Caco-2 (cell line): Measurements from ENCODE around the gene TBX4. TPM values are rescaled to one million over a fixed set of nuclear protein-coding genes. Genes with fewer than 3 reads are reported as not detected.

Source experiments
- BruUV-seq: library from RNA; stranded (reverse); fragments of 400-500 nt; replicated peaks from 2 replicates; lab custom pipeline; 2021; lab: Mats Ljungman, UMichigan
- CTCF ChIA-PET: fragments of 300-600 bp; sonication (Branson Sonifier 250); formaldehyde crosslinking; loops from one replicate; lab custom pipeline; 2022; ENCODE audit warnings: antibody characterized with exemption; lab: Charles Lee
- POLR2A ChIA-PET: fragments of 300-600 bp; sonication (Branson Sonifier 250); formaldehyde crosslinking; loops from one replicate; lab custom pipeline; 2022; ENCODE audit warnings: antibody characterized with exemption; lab: Charles Lee
- DNase-seq, 2 experiments: peaks; one replicate each; pipeline versions ENCODE4 v3.0.0 to v3.0.0-alpha.2; 2020 to 2022
- H3K27me3 ChIP-seq: replicated peaks from 2 replicates; pipeline ENCODE4 v1.6.0; 2011; ENCODE audit warnings: low read length; ENCODE audit not compliant: control insufficient read depth, insufficient read depth
- H3K36me3 ChIP-seq: 2 replicates; pipeline ENCODE4 v1.5.1; 2011; ENCODE audit warnings: low read length; ENCODE audit not compliant: control insufficient read depth, insufficient read depth
- H3K4me1 ChIP-seq: fragments of 250-450 bp; sonication (Bioruptor Pico); 2 replicates; pipeline ENCODE4 v1.5.1; 2020; ENCODE audit warnings: mild to moderate bottlenecking
- H3K4me3 ChIP-seq: 2 replicates; pipeline ENCODE4 v1.5.1; 2011; ENCODE audit warnings: low read depth, mild to moderate bottlenecking, control low read depth, low read length
- H3K9me3 ChIP-seq: fragments of 250-450 bp; sonication (Bioruptor Pico); 2 replicates; pipeline ENCODE4 v1.5.1; 2020; ENCODE audit warnings: mild to moderate bottlenecking, moderate library complexity
- H3K27ac Mint-ChIP-seq: one replicate; pipeline ENCODE4 v1.8.0; 2022; ENCODE audit warnings: mixed read lengths; ENCODE audit not compliant: unreplicated experiment
- H3K27me3 Mint-ChIP-seq: one replicate; pipeline ENCODE4 v1.8.0; 2022; ENCODE audit warnings: mixed read lengths; ENCODE audit not compliant: insufficient read depth, unreplicated experiment
- H3K36me3 Mint-ChIP-seq: one replicate; pipeline ENCODE4 v1.8.0; 2022; ENCODE audit warnings: mild to moderate bottlenecking, mixed read lengths; ENCODE audit not compliant: insufficient read depth, unreplicated experiment
- H3K4me1 Mint-ChIP-seq: one replicate; pipeline ENCODE4 v1.8.0; 2022; ENCODE audit warnings: low read depth, mixed read lengths; ENCODE audit not compliant: unreplicated experiment
- H3K4me3 Mint-ChIP-seq: one replicate; pipeline ENCODE4 v1.8.0; 2022; ENCODE audit warnings: mild to moderate bottlenecking, moderate library complexity, mixed read lengths; ENCODE audit not compliant: unreplicated experiment
- H3K9me3 Mint-ChIP-seq: one replicate; pipeline ENCODE4 v1.8.0; 2022; ENCODE audit warnings: mixed read lengths; ENCODE audit not compliant: unreplicated experiment
- intact Hi-C: fragments of 100-400 bp; cut with micrococcal nuclease; formaldehyde crosslinking; loops from one replicate; pipeline ENCODE4 v1.10.0; 2022; ENCODE audit not compliant: unreplicated experiment
- total RNA-seq: library from RNA; stranded (reverse); gene quantifications from 2 replicates; pipeline ENCODE4 v1.2.3, GENCODE V29; 2022
- TF ChIP-seq, protein P1 (sequence below), 2 experiments: fragments of 200-600 bp in 1 of 2; IDR thresholded peaks; 1 replicate in 1 of 2; 2 replicates in 1 of 2; pipeline versions ENCODE4 v1.5.1 to v1.8.0; 2011 to 2022; ENCODE audit warnings: antibody characterized with exemption in 1 of 2, control low read depth in 1 of 2, inconsistent platforms in 1 of 2, low read depth in 1 of 2, low read length in 1 of 2, mild to moderate bottlenecking in 1 of 2, moderate library complexity in 1 of 2; ENCODE audit not compliant: insufficient read depth in 1 of 2, severe bottlenecking in 1 of 2, unreplicated experiment in 1 of 2

TBX4 gene
- total RNA-seq, 1 experiment from 2014 or later = 2.5 TPM

GRCh38 chr17:61514491-61514890 lies 62.3 kb downstream of the TBX4 start:
- Mint-ChIP-seq H3K36me3 (no peaks in the 10 kb centered on the region), H3K4me3 (no peak overlapping the region), H3K9me3 (no peaks in the 10 kb centered on the region), H3K27me3 (no peaks in the 10 kb centered on the region), H3K4me1 (no peaks in the 10 kb centered on the region), H3K27ac (no peak overlapping the region)
- BruUV-seq = no TSS peak
- TF ChIP-seq, protein P1, sequence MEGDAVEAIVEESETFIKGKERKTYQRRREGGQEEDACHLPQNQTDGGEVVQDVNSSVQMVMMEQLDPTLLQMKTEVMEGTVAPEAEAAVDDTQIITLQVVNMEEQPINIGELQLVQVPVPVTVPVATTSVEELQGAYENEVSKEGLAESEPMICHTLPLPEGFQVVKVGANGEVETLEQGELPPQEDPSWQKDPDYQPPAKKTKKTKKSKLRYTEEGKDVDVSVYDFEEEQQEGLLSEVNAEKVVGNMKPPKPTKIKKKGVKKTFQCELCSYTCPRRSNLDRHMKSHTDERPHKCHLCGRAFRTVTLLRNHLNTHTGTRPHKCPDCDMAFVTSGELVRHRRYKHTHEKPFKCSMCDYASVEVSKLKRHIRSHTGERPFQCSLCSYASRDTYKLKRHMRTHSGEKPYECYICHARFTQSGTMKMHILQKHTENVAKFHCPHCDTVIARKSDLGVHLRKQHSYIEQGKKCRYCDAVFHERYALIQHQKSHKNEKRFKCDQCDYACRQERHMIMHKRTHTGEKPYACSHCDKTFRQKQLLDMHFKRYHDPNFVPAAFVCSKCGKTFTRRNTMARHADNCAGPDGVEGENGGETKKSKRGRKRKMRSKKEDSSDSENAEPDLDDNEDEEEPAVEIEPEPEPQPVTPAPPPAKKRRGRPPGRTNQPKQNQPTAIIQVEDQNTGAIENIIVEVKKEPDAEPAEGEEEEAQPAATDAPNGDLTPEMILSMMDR (IDR thresholded peaks at IDR 0.05; ENCODE audit: insufficient read depth in 1 of 2, low read depth in 1 of 2, low read length in 1 of 2, severe bottlenecking in 1 of 2, unreplicated experiment in 1 of 2) = no peak
- no peaks in the 10 kb centered on the region for H3K27me3 ChIP-seq
- H3K9me3 ChIP-seq = no peaks in the 10 kb centered on the region
- DNase-seq = no peak
- ChIA-PET CTCF (no interaction called here), POLR2A (no interaction called here)
- 0 out of 2 replicates have a peak, but pooled peaks cover 7% of the 10 kb centered on the region for H3K4me1 ChIP-seq
- no peak overlapping the region for H3K4me3 ChIP-seq
- no peaks in the 10 kb centered on the region for H3K36me3 ChIP-seq
- intact Hi-C loops = no loop called here

GRCh38 chr17:61517265-61517664 lies 65.0 kb downstream of the TBX4 start:
- intact Hi-C loops = no loop called here
- no peak overlapping the region for H3K27ac Mint-ChIP-seq
- H3K36me3 Mint-ChIP-seq = no peaks in the 10 kb centered on the region
- H3K27me3 Mint-ChIP-seq = peaks cover 4% of the 10 kb centered on the region
- H3K4me1 Mint-ChIP-seq = no peaks in the 10 kb centered on the region
- no peaks in the 10 kb centered on the region for H3K36me3 ChIP-seq
- CTCF ChIA-PET = no interaction called here
- no peaks in the 10 kb centered on the region for H3K27me3 ChIP-seq
- TF ChIP-seq, protein P1 (IDR thresholded peaks at IDR 0.05; ENCODE audit: insufficient read depth in 1 of 2, low read depth in 1 of 2, low read length in 1 of 2, severe bottlenecking in 1 of 2, unreplicated experiment in 1 of 2) = no peak
- H3K4me1 ChIP-seq = 0 out of 2 replicates have a peak, but pooled peaks cover 7% of the 10 kb centered on the region
- DNase-seq = no peak
- BruUV-seq = no TSS peak
- H3K4me3 Mint-ChIP-seq = no peak overlapping the region
- H3K9me3 ChIP-seq = no peaks in the 10 kb centered on the region
- no peak overlapping the region for H3K4me3 ChIP-seq
- H3K9me3 Mint-ChIP-seq = no peaks in the 10 kb centered on the region
- POLR2A ChIA-PET = no interaction called here

GRCh38 chr17:61517843-61518606 lies 65.8 kb downstream of the TBX4 start:
- no peaks in the 10 kb centered on the region for H3K4me1 Mint-ChIP-seq
- ChIA-PET CTCF (no interaction called here), POLR2A (no interaction called here)
- Histone ChIP-seq H3K27me3 (no peaks in the 10 kb centered on the region), H3K4me1 (0 out of 2 replicates have a peak, but pooled peaks cover 7% of the 10 kb centered on the region), H3K4me3 (no peak overlapping the region), H3K36me3 (no peaks in the 10 kb centered on the region), H3K9me3 (no peaks in the 10 kb centered on the region)
- BruUV-seq = no TSS peak
- H3K9me3 Mint-ChIP-seq = no peaks in the 10 kb centered on the region
- H3K27me3 Mint-ChIP-seq = peaks cover 4% of the 10 kb centered on the region
- no peaks in the 10 kb centered on the region for H3K36me3 Mint-ChIP-seq
- H3K27ac Mint-ChIP-seq = no peak overlapping the region
- TF ChIP-seq, protein P1 (IDR thresholded peaks at IDR 0.05; ENCODE audit: insufficient read depth in 1 of 2, low read depth in 1 of 2, low read length in 1 of 2, severe bottlenecking in 1 of 2, unreplicated experiment in 1 of 2) = no peak
- no peak overlapping the region for H3K4me3 Mint-ChIP-seq
- DNase-seq = no peak
- intact Hi-C loops = no loop called here
